WTC11 (cell line): ENCODE results near the gene DOK4. TPM values are rescaled to one million over a fixed set of nuclear protein-coding genes. Genes with fewer than 3 reads are reported as not detected.

Source experiments
- ATAC-seq: fragments of 200-7000 bp; cut with Tn5 transposase; 2 replicates; pipeline ENCODE4 v1.10.0; 2021; ENCODE audit warnings: mild to moderate bottlenecking, moderate library complexity
- CTCF ChIA-PET: fragments of 300-600 bp; sonication (Branson Sonifier 250); formaldehyde crosslinking; loops from one replicate; lab custom pipeline; 2021; ENCODE audit warnings: antibody characterized with exemption; lab: Charles Lee
- POLR2A ChIA-PET: fragments of 350-600 bp; sonication (Branson Sonifier 250); formaldehyde crosslinking; loops from one replicate; lab custom pipeline; 2021; ENCODE audit warnings: antibody characterized with exemption; lab: Charles Lee
- DNase-seq: peaks from one replicate; pipeline ENCODE4 v3.0.0; 2021; ENCODE audit warnings: low spot score
- H3K27ac Mint-ChIP-seq: 2 replicates; pipeline ENCODE4 v1.8.0; 2021; ENCODE audit warnings: mixed read lengths
- H3K27me3 Mint-ChIP-seq: 2 replicates; pipeline ENCODE4 v1.8.0; 2021; ENCODE audit warnings: low read depth, mild to moderate bottlenecking, moderate library complexity, mixed read lengths
- H3K36me3 Mint-ChIP-seq: 2 replicates; pipeline ENCODE4 v1.8.0; 2021; ENCODE audit warnings: mixed read lengths
- H3K4me1 Mint-ChIP-seq: 2 replicates; pipeline ENCODE4 v1.8.0; 2022; ENCODE audit warnings: mixed read lengths
- H3K4me3 Mint-ChIP-seq: 2 replicates; pipeline ENCODE4 v1.8.0; 2021; ENCODE audit warnings: mild to moderate bottlenecking, moderate library complexity, mixed read lengths
- H3K9me3 Mint-ChIP-seq: 2 replicates; pipeline ENCODE4 v1.8.0; 2021; ENCODE audit warnings: mixed read lengths
- ARID4B ChIP-seq: sonication (generic); formaldehyde crosslinking; IDR thresholded peaks from 2 replicates; pipeline ENCODE4 v1.8.0; 2023; ENCODE audit warnings: missing genetic modification reagents, mild to moderate bottlenecking, borderline replicate concordance
- CTCF ChIP-seq: fragments of 200-600 bp; IDR thresholded peaks from 2 replicates; pipeline ENCODE4 v1.8.0; 2022; ENCODE audit warnings: antibody characterized with exemption
- ERG ChIP-seq: fragments of 250-450 bp; sonication (Bioruptor Pico); IDR thresholded peaks from 2 replicates; pipeline ENCODE4 v1.8.0; 2021; ENCODE audit warnings: mild to moderate bottlenecking
- GABPB1 ChIP-seq: sonication (generic); formaldehyde crosslinking; IDR thresholded peaks from 2 replicates; pipeline ENCODE4 v1.8.1; 2023; ENCODE audit warnings: mild to moderate bottlenecking, missing genetic modification reagents
- JAZF1 ChIP-seq: fragments of 250-450 bp; sonication (Bioruptor Pico); IDR thresholded peaks from 2 replicates; pipeline ENCODE4 v1.9.0; 2021; ENCODE audit warnings: moderate library complexity, mild to moderate bottlenecking, inconsistent platforms
- MYBL2 ChIP-seq: sonication (generic); formaldehyde crosslinking; IDR thresholded peaks from 2 replicates; pipeline ENCODE4 v1.8.1; 2023; ENCODE audit warnings: mild to moderate bottlenecking, moderate library complexity, missing genetic modification reagents
- PREB ChIP-seq: sonication (generic); formaldehyde crosslinking; IDR thresholded peaks from 2 replicates; pipeline ENCODE4 v1.8.1; 2022; ENCODE audit warnings: mild to moderate bottlenecking, missing genetic modification reagents, moderate library complexity, borderline replicate concordance
- SMAD3 ChIP-seq: sonication (generic); formaldehyde crosslinking; IDR thresholded peaks from 2 replicates; pipeline ENCODE4 v1.8.0; 2022; ENCODE audit warnings: missing genetic modification reagents, mild to moderate bottlenecking, borderline replicate concordance
- SP1 ChIP-seq: sonication (generic); formaldehyde crosslinking; conservative IDR thresholded peaks from 2 replicates; pipeline ENCODE4 v1.8.1; 2022; ENCODE audit warnings: missing genetic modification reagents
- ZNF317 ChIP-seq: sonication (generic); formaldehyde crosslinking; IDR thresholded peaks from 2 replicates; pipeline ENCODE4 v1.8.1; 2023; ENCODE audit warnings: low read depth, mild to moderate bottlenecking, moderate library complexity, missing genetic modification reagents, borderline replicate concordance
- ZNF423 ChIP-seq: fragments of 250-450 bp; sonication (Bioruptor Pico); IDR thresholded peaks from 2 replicates; pipeline ENCODE4 v2.1.2; 2022; ENCODE audit warnings: mild to moderate bottlenecking, moderate library complexity
- total RNA-seq: library from RNA; stranded (reverse); gene quantifications from 3 replicates; pipeline ENCODE4 v1.2.3, GENCODE V29; 2021
- TF ChIP-seq, protein P1 (sequence below): sonication (generic); formaldehyde crosslinking; IDR thresholded peaks from 2 replicates; pipeline ENCODE4 v1.8.1; 2023; ENCODE audit warnings: mild to moderate bottlenecking, moderate library complexity, missing genetic modification reagents
- TF ChIP-seq, protein P2 (sequence below): sonication (generic); formaldehyde crosslinking; IDR thresholded peaks from 2 replicates; pipeline ENCODE4 v1.8.0; 2022; ENCODE audit warnings: mild to moderate bottlenecking, missing genetic modification reagents
- TF ChIP-seq, protein P3 (sequence below): sonication (generic); formaldehyde crosslinking; IDR thresholded peaks from 2 replicates; pipeline ENCODE4 v1.8.1; 2023; ENCODE audit warnings: mild to moderate bottlenecking, missing genetic modification reagents, moderate library complexity

The DOK4 gene
- total RNA-seq, 1 experiment from 2014 or later, result 25.0 TPM

DNA sequence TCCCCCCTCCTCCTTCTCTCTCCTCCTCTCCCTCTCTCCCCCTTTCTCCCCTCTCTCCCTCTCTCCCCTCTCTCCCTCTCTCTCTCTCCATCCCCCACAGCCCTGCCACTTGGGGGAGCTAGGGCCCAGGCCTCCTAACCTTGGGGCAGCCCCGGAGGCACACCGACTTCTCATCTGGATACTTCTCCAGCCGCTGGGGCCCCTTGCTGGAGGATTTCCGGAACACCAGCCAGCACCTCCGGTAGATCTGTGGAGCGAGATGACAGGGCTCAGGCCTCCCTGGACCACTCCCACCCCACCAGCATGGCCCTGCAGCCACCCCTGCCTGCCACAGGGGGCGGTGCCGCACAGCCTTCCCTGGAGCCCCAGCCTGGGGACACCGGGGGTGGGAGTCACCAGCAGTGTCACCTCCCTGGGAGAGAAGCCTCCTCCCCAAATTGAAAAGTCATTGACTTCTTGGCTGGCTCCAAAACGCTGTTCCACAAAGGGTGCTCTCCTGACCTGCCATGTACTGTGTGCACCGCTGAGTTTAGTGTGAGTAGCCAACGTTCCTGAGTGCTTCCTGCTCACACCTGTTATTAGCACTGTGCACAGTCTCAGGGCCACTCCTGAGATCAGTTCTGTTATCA lies 10.5 kb downstream of the DOK4 start:
- DNase-seq, result peak; percentile 95
- ATAC-seq, result peak; percentile 81
- H3K4me3 Mint-ChIP-seq, result peak overlapping the region; percentile 43; the same call in 1 of the 2 replicates
- H3K27ac Mint-ChIP-seq, result peak overlapping the region; percentile 27; the same call in 1 of the 2 replicates
- POLR2A ChIA-PET, result interaction anchor here (1.6 kb wide), 1 partner anchor 11 kb away, joined by 7 read pairs; the partner anchor contains the start of gene DOK4
- H3K9me3 Mint-ChIP-seq, result no peaks in the 10 kb centered on the region
- peaks cover 75% of the 10 kb centered on the region for H3K4me1 Mint-ChIP-seq
- CTCF ChIA-PET, result interaction anchor here (0.7 to 8.2 kb wide), 14 partner anchors 11 to 176 kb away, joined by 3 to 80 read pairs (median 4); partner anchors contain the start of gene POLR2C
- peaks cover 6% of the 10 kb centered on the region for H3K27me3 Mint-ChIP-seq
- H3K36me3 Mint-ChIP-seq, result peaks cover 11% of the 10 kb centered on the region
- no peak for TF ChIP-seq GABPB1 (CRISPR knock-in tag)
- TF ChIP-seq SP1 (CRISPR knock-in tag), result 0 out of 2 replicates have a peak, but pooled peaks have one; percentile 36
- TF ChIP-seq SMAD3 (CRISPR knock-in tag), result peak; percentile 61; the same call in 1 of the 2 replicates
- TF ChIP-seq CTCF, result peak; percentile 72
- TF ChIP-seq JAZF1 (CRISPR knock-in tag), result no peak
- TF ChIP-seq, protein P1, sequence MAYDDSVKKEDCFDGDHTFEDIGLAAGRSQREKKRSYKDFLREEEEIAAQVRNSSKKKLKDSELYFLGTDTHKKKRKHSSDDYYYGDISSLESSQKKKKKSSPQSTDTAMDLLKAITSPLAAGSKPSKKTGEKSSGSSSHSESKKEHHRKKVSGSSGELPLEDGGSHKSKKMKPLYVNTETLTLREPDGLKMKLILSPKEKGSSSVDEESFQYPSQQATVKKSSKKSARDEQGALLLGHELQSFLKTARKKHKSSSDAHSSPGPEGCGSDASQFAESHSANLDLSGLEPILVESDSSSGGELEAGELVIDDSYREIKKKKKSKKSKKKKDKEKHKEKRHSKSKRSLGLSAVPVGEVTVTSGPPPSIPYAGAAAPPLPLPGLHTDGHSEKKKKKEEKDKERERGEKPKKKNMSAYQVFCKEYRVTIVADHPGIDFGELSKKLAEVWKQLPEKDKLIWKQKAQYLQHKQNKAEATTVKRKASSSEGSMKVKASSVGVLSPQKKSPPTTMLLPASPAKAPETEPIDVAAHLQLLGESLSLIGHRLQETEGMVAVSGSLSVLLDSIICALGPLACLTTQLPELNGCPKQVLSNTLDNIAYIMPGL (CRISPR knock-in tag), result peak; percentile 66; the same call in 1 of the 2 replicates

DNA sequence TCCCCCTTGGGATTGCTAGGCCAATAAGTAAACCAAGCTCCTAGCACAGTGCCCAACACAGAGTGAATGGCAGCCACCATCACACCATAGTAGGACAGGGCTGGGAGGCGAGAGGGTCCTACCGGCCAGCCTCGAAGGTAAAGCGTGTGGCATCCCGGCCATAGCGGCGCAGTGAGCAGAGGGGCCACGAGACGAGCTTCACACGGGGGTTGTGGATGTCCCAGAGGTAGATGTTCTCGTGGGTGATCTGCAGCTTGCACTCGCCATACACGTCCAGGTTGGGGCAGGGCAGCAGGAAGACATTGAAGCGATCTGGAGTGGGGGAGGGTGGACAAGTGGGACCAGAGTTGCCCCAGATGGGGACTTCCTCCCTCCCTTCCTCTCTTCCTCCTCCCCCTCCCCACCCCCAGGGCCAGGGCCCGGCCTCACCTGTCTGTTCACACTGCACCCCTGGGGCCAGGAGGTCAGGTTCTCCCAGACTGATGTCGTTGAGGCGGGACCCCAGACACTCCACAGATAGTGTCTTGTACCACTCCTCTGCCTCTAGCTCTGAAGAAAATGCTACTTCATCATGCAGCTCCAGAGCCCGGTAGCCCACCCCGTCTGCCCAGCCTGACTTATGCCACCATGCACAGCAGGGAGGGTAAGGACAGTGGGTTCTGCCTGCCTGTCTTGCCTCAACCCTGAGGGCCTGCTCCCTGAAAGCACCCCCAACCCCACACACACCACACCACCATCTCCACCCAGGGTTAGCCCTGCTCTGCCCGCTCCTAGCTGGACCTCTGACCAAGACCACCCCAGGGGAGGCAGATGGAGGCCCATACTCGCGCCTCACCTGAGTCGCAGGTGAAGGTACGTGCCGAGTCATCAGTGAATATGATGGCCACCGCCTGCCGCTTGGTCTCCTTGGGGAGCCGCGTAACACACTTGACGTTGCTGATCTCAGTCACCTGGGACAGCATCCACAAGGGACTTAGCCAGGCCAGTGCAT lies 11.3 kb downstream of the DOK4 start:
- no peak overlapping the region for H3K27ac Mint-ChIP-seq
- ATAC-seq (no peak), DNase-seq (no peak)
- H3K36me3 Mint-ChIP-seq, result peaks cover 19% of the 10 kb centered on the region
- ChIA-PET CTCF (interaction anchor here (0.6 to 8.2 kb wide), 13 partner anchors 12 to 175 kb away, joined by 3 to 80 read pairs (median 4); partner anchors contain the start of gene POLR2C), POLR2A (interaction anchor here (0.7 kb wide), 1 partner anchor 28 kb away, joined by 3 read pairs; the partner anchor contains the start of genes CIAPIN1 and COQ9)
- peaks cover 73% of the 10 kb centered on the region for H3K4me1 Mint-ChIP-seq
- no peaks in the 10 kb centered on the region for H3K9me3 Mint-ChIP-seq
- peak overlapping the region; percentile 29 for H3K4me3 Mint-ChIP-seq
- H3K27me3 Mint-ChIP-seq, result peaks cover 6% of the 10 kb centered on the region
- TF ChIP-seq, protein P2, sequence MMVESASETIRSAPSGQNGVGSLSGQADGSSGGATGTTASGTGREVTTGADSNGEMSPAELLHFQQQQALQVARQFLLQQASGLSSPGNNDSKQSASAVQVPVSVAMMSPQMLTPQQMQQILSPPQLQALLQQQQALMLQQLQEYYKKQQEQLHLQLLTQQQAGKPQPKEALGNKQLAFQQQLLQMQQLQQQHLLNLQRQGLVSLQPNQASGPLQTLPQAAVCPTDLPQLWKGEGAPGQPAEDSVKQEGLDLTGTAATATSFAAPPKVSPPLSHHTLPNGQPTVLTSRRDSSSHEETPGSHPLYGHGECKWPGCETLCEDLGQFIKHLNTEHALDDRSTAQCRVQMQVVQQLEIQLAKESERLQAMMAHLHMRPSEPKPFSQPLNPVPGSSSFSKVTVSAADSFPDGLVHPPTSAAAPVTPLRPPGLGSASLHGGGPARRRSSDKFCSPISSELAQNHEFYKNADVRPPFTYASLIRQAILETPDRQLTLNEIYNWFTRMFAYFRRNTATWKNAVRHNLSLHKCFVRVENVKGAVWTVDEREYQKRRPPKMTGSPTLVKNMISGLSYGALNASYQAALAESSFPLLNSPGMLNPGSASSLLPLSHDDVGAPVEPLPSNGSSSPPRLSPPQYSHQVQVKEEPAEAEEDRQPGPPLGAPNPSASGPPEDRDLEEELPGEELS (CRISPR knock-in tag), result no peak
- TF ChIP-seq ZNF423 (no peak), ZNF317 (CRISPR knock-in tag) (no peak), MYBL2 (CRISPR knock-in tag) (no peak), ERG (CRISPR knock-in tag) (no peak), PREB (no peak), ARID4B (no peak)
- TF ChIP-seq, protein P1 (CRISPR knock-in tag), result 0 out of 2 replicates have a peak, but pooled peaks have one; percentile 52
- TF ChIP-seq, protein P3, sequence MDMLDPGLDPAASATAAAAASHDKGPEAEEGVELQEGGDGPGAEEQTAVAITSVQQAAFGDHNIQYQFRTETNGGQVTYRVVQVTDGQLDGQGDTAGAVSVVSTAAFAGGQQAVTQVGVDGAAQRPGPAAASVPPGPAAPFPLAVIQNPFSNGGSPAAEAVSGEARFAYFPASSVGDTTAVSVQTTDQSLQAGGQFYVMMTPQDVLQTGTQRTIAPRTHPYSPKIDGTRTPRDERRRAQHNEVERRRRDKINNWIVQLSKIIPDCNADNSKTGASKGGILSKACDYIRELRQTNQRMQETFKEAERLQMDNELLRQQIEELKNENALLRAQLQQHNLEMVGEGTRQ (CRISPR knock-in tag), result no peak
